CD4-positive, alpha-beta T cell treated with Interleukin-6 at 100 ng/mL for 8 hours (primary cell): ENCODE data around the gene FARS2.
A peak's percentile ranks its signal among the peaks of the same experiment; 100 is the strongest.

Experiments used
- DNase-seq: peaks from one replicate; pipeline ENCODE4 v3.0.0-alpha.2; 2020; ENCODE audit warnings: mixed read lengths, low spot score

The FARS2 gene

GRCh38 chr6:5287205-5287965 lies 26.1 kb downstream of the FARS2 start:
- no peak for DNase-seq

DNA sequence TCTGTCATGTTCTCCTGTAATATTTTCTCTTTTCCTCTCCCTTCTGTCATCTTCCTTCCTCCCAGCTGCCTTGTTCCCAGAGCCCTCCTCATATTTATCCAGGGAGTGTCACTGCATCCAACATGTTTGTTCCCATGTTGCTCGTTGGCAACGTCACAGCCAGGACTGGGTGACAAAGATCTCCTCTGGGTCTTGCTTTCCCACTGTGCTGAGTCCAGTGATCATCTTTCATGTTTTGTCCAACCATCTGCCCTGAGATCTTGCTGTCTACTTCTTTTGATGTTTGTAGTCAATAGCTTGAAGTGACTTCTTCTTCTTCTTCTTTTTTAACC lies 26.6 kb downstream of the FARS2 start:
- no peak for DNase-seq

DNA sequence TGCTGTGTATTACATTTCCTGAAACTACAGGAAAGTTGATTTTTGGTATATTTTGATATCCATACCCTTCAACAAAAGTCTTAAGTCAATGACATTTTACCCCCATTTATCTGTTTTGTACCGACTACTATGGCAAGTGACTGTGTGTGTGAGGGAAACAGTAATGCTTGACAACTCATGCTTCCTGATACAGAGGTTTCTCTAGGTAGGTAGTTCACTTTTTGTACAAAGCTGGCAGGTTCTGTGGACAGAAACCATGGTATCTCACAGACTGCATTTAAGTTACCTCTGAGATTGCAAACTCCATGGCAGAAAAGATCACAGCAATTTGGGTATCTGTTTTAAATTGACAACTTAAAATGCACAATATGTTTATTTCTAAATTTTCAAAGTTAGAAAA lies 28.8 kb downstream of the FARS2 start:
- no peak for DNase-seq

DNA sequence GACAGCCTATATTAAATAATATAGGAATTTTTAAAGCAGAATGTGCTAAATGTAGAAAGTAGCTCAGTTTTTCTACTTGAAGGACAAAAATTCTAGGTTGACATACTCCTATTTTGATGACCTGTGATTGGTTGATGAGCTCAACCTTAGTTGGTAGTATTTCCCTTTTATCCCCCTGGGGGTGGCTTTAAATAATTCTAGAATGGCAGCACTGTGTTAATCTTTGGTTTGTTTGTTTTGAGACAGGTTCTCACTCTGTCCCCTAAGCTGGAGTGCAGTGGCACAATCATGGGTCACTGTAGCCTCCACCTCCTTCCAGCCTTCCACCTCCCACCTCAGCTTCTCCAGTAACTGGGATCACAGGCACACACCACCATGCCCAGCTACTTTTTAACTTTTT lies 29.2 kb downstream of the FARS2 start:
- DNase-seq, result no peak

DNA sequence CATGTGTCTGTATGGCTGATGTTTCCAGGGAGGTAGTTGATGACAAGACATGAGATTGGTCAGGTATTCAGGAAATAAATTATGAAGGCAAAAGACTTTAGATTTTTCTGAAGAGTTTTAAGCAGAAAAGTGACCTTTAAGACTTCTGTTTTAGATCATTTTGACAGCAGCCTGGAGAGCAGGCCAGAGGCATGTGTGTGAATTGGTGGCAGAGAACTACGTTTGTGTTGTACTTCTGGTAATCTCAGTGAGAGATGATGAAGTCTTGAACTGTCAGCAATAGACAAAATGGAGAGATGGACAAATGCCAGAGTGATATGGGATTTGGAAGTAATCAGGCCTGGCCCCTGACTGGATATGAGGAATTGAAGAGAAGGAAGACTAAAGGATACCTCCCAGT lies 30.8 kb downstream of the FARS2 start:
- DNase-seq, result no peak

DNA sequence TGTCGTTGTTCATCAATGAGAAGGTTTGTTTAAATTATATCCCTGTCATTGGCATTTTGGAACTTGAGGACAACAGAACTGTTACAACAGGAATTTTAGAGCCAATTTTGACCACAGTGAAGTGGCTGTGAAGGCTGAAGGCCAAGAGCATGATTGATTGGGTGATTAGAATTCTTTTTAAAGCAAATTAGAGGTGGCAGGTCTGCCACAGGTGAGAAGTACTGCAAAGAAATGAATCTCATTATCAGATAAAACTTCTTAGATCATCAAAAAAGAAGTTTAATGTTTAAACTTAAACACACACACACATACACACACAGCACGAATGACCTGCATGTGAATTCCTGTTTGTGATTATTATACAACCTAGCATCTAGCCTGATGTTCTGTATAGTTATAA lies 32.4 kb downstream of the FARS2 start:
- DNase-seq, result no peak

GRCh38 chr6:5294392-5295211 lies 33.3 kb downstream of the FARS2 start:
- DNase-seq, result no peak

GRCh38 chr6:5295623-5296022 lies 34.3 kb downstream of the FARS2 start:
- DNase-seq, result no peak

GRCh38 chr6:5300206-5300764 lies 39.0 kb downstream of the FARS2 start:
- no peak for DNase-seq

GRCh38 chr6:5302220-5302946 lies 41.1 kb downstream of the FARS2 start:
- no peak for DNase-seq

DNA sequence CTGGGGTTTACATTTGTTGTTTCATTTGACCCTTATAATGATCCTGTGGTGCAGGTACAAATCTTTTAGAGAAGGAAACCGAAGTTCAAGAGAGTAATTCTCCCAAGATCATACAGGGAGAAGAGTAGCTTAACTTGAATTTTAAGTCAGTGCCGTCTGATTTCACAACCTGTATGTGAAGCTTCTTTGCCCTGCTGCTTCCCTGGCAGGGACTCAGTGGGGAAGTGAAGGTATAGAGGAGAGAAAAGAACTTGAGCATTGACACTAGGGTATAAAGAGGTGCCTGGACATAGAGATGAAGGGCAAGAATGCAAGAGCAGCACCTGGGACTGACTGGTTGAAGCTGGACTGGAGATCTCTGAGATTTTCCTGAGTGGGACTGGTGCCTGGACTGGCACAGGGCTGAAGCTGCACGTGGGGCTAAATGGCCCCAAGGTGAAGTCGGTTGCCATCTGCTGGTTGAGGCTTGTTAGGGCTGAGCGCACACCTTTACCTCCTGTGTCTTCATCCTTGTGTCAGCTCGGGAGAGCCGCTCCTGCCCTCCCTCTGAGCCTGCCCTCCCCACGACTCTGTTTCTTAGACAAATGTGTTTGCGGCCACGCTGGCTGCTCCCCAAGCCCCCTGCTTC lies 41.8 kb downstream of the FARS2 start:
- peak; percentile 60 for DNase-seq

DNA sequence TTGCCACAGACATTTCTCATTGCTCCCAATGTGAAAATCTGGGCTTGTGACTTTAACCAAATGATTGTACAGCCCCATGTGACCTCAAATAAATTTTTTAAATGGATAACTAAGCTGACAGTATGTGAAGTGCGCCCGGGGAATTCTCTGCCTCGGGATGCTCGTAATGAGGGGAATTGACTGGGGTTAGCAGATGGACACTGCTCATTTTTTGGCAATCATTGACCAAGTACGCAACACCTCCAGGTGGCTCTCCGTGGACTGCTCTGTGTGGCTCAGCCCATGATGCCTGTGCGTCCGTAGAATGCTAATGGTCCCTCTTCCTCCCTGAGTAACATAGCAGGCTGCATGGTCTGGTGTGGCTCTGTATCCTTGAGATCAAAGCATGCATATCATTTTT lies 42.4 kb downstream of the FARS2 start:
- no peak for DNase-seq

GRCh38 chr6:5305968-5306626 lies 44.8 kb downstream of the FARS2 start:
- no peak for DNase-seq

GRCh38 chr6:5307058-5307457 lies 45.7 kb downstream of the FARS2 start:
- DNase-seq, result no peak

DNA sequence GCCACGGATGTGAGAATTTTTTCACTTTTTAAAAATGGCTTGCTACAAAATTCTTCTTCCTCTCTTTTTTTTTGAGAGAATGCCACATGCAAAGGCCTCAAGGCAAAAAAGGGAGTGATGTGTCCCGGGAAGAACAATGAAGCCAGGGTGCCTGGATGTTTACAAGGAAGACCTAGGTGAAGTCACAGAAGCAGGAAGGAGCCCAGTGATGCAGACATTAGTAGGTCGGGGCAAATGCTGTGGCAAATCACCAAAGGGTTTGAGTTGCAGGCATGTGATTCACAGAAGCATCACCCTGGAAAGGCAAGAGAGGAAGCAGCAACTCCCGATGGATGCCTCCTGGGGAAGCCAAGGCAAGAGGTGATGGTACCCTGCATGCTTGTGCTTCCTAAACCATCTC lies 46.8 kb downstream of the FARS2 start:
- DNase-seq, result no peak

DNA sequence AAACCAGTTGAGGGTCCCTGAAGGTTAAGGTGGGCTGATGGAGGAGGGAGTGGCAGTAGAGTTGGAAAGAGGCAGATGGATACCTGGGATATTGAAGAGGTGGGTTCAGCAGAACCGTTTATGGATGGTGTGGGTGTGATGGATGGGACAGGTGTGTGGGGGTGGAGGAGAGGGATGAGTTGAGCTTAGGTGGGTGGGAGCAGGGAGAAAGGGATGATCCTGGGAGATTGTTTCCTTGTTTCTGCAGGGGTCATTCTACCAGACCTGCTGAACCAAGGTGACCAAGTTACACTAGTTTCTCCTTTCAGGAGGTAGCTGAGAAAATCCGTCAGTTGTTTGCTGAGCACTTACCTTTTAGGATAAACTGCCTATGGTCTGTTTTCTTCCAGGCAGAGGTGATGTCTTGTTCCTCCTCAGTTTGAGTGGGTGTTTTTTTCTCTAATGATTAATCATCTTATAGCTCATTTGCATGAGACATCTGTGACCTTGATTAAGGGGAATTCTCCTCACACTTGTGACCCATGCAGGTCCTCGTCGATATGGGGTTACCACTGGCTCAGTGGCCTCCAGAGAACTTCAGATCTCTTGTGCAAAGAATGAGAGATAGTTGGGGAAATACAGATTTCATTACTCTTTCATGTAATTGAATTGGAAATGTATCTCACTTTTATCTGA lies 53.0 kb downstream of the FARS2 start:
- DNase-seq, result no peak

GRCh38 chr6:5315881-5316280 lies 54.6 kb downstream of the FARS2 start:
- DNase-seq, result no peak

GRCh38 chr6:5316951-5317350 lies 55.6 kb downstream of the FARS2 start:
- DNase-seq, result no peak

DNA sequence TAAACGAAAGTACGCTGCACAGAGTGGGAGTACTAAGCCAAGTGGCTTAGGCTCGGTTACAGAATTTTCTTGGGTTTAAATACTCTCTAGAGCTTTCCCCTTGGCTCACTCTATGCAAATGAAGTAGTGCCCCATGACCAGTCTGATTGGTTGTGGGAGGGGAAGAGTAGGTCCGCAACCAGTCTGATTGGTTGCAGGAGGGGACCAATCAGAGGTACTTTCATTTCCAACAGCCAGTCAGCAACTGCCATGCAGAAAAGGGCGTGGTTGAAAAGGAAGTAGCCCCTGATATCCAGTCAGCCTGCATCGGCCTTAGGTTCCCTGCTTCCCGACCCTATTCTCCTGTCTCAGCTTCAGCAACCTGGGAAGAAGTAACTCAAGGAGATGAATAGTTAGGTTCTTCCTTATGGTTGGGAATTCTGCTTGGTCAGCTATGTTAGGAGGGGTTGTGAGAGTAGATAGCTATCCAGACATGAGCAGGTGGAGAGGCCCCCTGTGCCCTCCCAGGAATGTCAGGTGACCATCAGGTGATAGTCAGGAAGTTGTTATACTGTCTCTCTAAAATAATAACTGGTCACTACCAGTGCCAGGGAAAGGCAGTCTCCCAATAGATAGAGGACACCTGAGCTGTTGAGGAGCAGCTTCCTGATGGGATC lies 57.4 kb downstream of the FARS2 start:
- no peak for DNase-seq

GRCh38 chr6:5323979-5324378 lies 62.7 kb downstream of the FARS2 start:
- no peak for DNase-seq

DNA sequence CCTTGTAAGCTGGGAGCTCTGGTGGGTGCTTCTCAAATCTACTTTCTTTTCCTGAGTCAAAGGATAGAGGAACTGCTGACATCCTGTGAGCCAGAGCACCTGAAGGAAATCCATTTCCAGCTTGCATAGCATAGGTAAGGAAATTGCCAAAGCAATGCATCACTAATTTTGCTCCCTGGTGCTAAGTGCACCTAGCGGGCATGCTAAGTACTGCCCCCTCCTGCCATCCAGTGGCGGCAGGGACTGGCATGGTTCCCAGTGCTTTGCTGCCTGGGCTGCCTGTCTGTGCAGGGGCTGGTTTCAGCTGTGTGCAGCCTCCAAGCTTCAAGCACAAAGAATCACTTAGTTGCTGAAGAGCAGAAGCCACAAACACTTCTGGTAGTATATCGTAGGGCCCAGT lies 63.9 kb downstream of the FARS2 start:
- no peak for DNase-seq
